ENCODE measurements around the gene FRMD1.

FRMD1 gene

DNA sequence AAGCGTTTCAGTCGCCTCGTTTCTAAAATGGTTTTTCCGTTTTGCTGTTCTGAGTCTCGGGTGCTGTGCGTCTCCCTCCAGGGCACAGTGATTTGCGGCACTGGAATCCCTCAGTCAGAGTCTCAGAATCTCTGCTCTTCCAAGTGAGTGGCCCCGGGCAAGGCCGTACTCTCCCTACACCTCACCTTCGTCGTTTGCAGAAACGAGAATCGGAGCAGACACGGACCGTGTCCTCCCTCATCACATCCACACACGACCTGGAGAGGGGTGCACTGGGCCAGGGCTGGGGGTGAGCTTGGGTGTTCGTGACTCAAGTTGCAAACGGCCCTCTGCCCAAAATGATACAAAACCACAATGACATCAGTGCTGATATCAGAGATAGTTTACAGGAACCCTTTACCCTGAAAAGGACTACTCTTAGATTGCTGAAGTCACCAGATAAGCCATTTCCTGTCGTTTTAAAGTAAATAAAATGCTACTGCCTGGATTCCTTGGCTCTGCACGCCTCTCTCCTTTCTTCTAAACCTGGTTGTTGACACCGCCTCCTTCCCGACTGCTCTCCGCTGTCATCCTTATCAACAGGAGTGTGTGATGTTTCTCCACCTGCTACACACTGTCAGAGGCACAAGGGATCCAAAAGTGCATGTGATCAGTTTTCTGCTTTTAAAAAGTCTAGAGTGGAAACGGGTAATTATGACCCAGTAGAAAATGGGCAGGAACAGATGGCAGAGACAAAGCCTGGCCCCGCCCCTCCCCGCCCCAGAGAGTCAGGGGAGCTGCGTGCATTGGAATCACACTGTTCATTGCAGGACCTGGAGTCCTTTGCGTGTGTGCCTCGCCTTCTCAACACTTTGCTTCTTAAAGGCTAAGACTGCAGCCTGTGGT is 43.1 kb downstream of the FRMD1 start (continued):
- TF ChIP-seq, protein P1, sequence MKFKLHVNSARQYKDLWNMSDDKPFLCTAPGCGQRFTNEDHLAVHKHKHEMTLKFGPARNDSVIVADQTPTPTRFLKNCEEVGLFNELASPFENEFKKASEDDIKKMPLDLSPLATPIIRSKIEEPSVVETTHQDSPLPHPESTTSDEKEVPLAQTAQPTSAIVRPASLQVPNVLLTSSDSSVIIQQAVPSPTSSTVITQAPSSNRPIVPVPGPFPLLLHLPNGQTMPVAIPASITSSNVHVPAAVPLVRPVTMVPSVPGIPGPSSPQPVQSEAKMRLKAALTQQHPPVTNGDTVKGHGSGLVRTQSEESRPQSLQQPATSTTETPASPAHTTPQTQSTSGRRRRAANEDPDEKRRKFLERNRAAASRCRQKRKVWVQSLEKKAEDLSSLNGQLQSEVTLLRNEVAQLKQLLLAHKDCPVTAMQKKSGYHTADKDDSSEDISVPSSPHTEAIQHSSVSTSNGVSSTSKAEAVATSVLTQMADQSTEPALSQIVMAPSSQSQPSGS (tag by site-specific recombination; IDR thresholded peaks at IDR 0.05; ENCODE audit: low read depth) = peak; percentile 33; the same call in 1 of the 2 replicates
- TF ChIP-seq GLIS2 (tag by site-specific recombination; IDR thresholded peaks at IDR 0.05) = peak; percentile 85
- TF ChIP-seq ZSCAN30 (tag by site-specific recombination; IDR thresholded peaks at IDR 0.05) = no peak
- TF ChIP-seq ELK4 (IDR thresholded peaks at IDR 0.05; ENCODE audit: borderline replicate concordance, low read depth, low read length) = no peak
- no peak for TF ChIP-seq ZNF140 (tag by site-specific recombination; IDR thresholded peaks at IDR 0.05)
- TF ChIP-seq KLF8 (tag by site-specific recombination; IDR thresholded peaks at IDR 0.05) = no peak; the same call in 1 of the 2 replicates
- TF ChIP-seq, protein P2, sequence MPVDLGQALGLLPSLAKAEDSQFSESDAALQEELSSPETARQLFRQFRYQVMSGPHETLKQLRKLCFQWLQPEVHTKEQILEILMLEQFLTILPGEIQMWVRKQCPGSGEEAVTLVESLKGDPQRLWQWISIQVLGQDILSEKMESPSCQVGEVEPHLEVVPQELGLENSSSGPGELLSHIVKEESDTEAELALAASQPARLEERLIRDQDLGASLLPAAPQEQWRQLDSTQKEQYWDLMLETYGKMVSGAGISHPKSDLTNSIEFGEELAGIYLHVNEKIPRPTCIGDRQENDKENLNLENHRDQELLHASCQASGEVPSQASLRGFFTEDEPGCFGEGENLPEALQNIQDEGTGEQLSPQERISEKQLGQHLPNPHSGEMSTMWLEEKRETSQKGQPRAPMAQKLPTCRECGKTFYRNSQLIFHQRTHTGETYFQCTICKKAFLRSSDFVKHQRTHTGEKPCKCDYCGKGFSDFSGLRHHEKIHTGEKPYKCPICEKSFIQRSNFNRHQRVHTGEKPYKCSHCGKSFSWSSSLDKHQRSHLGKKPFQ (tag by site-specific recombination; IDR thresholded peaks at IDR 0.05) = no peak
- TF ChIP-seq, protein P3, sequence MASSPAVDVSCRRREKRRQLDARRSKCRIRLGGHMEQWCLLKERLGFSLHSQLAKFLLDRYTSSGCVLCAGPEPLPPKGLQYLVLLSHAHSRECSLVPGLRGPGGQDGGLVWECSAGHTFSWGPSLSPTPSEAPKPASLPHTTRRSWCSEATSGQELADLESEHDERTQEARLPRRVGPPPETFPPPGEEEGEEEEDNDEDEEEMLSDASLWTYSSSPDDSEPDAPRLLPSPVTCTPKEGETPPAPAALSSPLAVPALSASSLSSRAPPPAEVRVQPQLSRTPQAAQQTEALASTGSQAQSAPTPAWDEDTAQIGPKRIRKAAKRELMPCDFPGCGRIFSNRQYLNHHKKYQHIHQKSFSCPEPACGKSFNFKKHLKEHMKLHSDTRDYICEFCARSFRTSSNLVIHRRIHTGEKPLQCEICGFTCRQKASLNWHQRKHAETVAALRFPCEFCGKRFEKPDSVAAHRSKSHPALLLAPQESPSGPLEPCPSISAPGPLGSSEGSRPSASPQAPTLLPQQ (tag by site-specific recombination; IDR thresholded peaks at IDR 0.05) = peak; percentile 46; the same call in 1 of the 2 replicates
- TF ChIP-seq OVOL3 (tag by site-specific recombination; IDR thresholded peaks at IDR 0.05) = peak; percentile 11; the same call in 1 of the 2 replicates
- no peak for TF ChIP-seq ZNF280C (tag by site-specific recombination; IDR thresholded peaks at IDR 0.05)
- TF ChIP-seq ZNF558 (tag by site-specific recombination; IDR thresholded peaks at IDR 0.05) = no peak
- 0 out of 2 replicates have a peak, but pooled peaks have one; percentile 68 for TF ChIP-seq ZNF24 (tag by site-specific recombination; IDR thresholded peaks at IDR 0.05)
- TF ChIP-seq, protein P4, sequence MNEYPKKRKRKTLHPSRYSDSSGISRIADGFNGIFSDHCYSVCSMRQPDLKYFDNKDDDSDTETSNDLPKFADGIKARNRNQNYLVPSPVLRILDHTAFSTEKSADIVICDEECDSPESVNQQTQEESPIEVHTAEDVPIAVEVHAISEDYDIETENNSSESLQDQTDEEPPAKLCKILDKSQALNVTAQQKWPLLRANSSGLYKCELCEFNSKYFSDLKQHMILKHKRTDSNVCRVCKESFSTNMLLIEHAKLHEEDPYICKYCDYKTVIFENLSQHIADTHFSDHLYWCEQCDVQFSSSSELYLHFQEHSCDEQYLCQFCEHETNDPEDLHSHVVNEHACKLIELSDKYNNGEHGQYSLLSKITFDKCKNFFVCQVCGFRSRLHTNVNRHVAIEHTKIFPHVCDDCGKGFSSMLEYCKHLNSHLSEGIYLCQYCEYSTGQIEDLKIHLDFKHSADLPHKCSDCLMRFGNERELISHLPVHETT (tag by site-specific recombination; IDR thresholded peaks at IDR 0.05) = peak; percentile 88
- no peak for TF ChIP-seq ZNF157 (tag by site-specific recombination; IDR thresholded peaks at IDR 0.05)
- no peak for TF ChIP-seq ZNF76 (tag by site-specific recombination; IDR thresholded peaks at IDR 0.05; ENCODE audit: borderline replicate concordance, low read depth)
- no peak for TF ChIP-seq ZNF292 (tag by site-specific recombination; IDR thresholded peaks at IDR 0.05; ENCODE audit: borderline replicate concordance, low read depth)
- TF ChIP-seq FEZF1 (tag by site-specific recombination; IDR thresholded peaks at IDR 0.05) = peak; percentile 96
- peak; percentile 46; the same call in 1 of the 2 replicates for TF ChIP-seq GLIS1 (tag by site-specific recombination; IDR thresholded peaks at IDR 0.05)
- TF ChIP-seq WT1 (tag by site-specific recombination; IDR thresholded peaks at IDR 0.05) = peak; percentile 71
- TF ChIP-seq ZNF600 (tag by site-specific recombination; IDR thresholded peaks at IDR 0.05) = peak; percentile 6; the same call in 1 of the 2 replicates
- TF ChIP-seq ZNF791 (tag by site-specific recombination; IDR thresholded peaks at IDR 0.05) = no peak
- TF ChIP-seq KLF7 (tag by site-specific recombination; IDR thresholded peaks at IDR 0.05; ENCODE audit: borderline replicate concordance) = no peak
- TF ChIP-seq ZFP37 (tag by site-specific recombination; IDR thresholded peaks at IDR 0.05) = 0 out of 2 replicates have a peak, but pooled peaks have one; percentile 28
- no peak for TF ChIP-seq ZNF350 (tag by site-specific recombination; IDR thresholded peaks at IDR 0.05)
- TF ChIP-seq ZNF514 (tag by site-specific recombination; IDR thresholded peaks at IDR 0.05) = no peak
- TF ChIP-seq ZNF404 (tag by site-specific recombination; IDR thresholded peaks at IDR 0.05) = no peak
- TF ChIP-seq ZBTB44 (tag by site-specific recombination; IDR thresholded peaks at IDR 0.05) = peak; percentile 37
- no peak for TF ChIP-seq ZNF426 (tag by site-specific recombination; IDR thresholded peaks at IDR 0.05)
